GM23338 (cell line): ENCODE data around the gene DOLPP1. TPM values are rescaled to one million over a fixed set of nuclear protein-coding genes. Genes with fewer than 3 reads are reported as not detected.

Experiments
- ATAC-seq: fragments of 200-7000 bp; cut with Tn5 transposase; 3 replicates; pipeline ENCODE4 v1.9.1; 2020
- DNase-seq: peaks from one replicate; pipeline ENCODE4 v3.0.0-alpha.2; 2015; ENCODE audit warnings: low spot score
- H2AFZ ChIP-seq: fragments of 200-600 bp; sonication (generic); 2 replicates; pipeline ENCODE4 v1.8.0; 2016; ENCODE audit warnings: antibody characterized with exemption, mild to moderate bottlenecking, moderate library complexity
- H3F3A ChIP-seq: fragments of 200-600 bp; sonication (generic); replicated peaks from 2 replicates; pipeline ENCODE4 v1.8.0; 2017; ENCODE audit warnings: antibody characterized with exemption, mixed run types, low read depth
- H3K27ac ChIP-seq: fragments of 200-600 bp; sonication (generic); 2 replicates; pipeline ENCODE4 v1.6.1; 2016; ENCODE audit warnings: low read depth
- H3K27me3 ChIP-seq: fragments of 200-600 bp; sonication (generic); 2 replicates; pipeline ENCODE4 v1.8.0; 2016; ENCODE audit warnings: mild to moderate bottlenecking, mixed run types, moderate library complexity; ENCODE audit not compliant: insufficient read depth
- H3K36me3 ChIP-seq: fragments of 200-600 bp; sonication (generic); 2 replicates; pipeline ENCODE4 v1.8.0; 2016; ENCODE audit warnings: mild to moderate bottlenecking; ENCODE audit not compliant: insufficient read depth
- H3K4me1 ChIP-seq: fragments of 200-600 bp; sonication (generic); 2 replicates; pipeline ENCODE4 v1.8.0; 2016; ENCODE audit warnings: mild to moderate bottlenecking, moderate library complexity; ENCODE audit not compliant: insufficient read depth
- H3K4me2 ChIP-seq: fragments of 200-600 bp; sonication (generic); 2 replicates; pipeline ENCODE4 v1.7.1; 2017; ENCODE audit warnings: mixed run types
- H3K4me3 ChIP-seq: fragments of 200-600 bp; sonication (generic); 2 replicates; pipeline ENCODE4 v1.6.1; 2016; ENCODE audit warnings: mixed run types
- H3K79me2 ChIP-seq: fragments of 200-600 bp; sonication (generic); replicated peaks from 2 replicates; pipeline ENCODE4 v1.8.0; 2017; ENCODE audit warnings: mild to moderate bottlenecking; ENCODE audit not compliant: insufficient read depth
- H3K9me2 ChIP-seq: fragments of 200-600 bp; sonication (generic); 2 replicates; pipeline ENCODE4 v1.8.0; 2017; ENCODE audit not compliant: insufficient read depth
- H4K20me1 ChIP-seq: fragments of 200-600 bp; sonication (generic); replicated peaks from 2 replicates; pipeline ENCODE4 v1.8.0; 2017; ENCODE audit warnings: mild to moderate bottlenecking; ENCODE audit not compliant: insufficient read depth
- H3K27ac Mint-ChIP-seq: 2 replicates; pipeline ENCODE4 v1.8.0; 2020; ENCODE audit warnings: inconsistent platforms, mild to moderate bottlenecking, moderate library complexity, mixed read lengths
- H3K27me3 Mint-ChIP-seq: 3 replicates; pipeline ENCODE4 v1.8.0; 2022; ENCODE audit warnings: low read depth, mild to moderate bottlenecking, moderate library complexity, mixed read lengths, inconsistent platforms; ENCODE audit not compliant: insufficient read depth, poor library complexity
- H3K36me3 Mint-ChIP-seq: 3 replicates; pipeline ENCODE4 v1.8.0; 2021; ENCODE audit warnings: low read depth, mild to moderate bottlenecking, inconsistent platforms, moderate library complexity, mixed read lengths
- H3K4me1 Mint-ChIP-seq: 3 replicates; pipeline ENCODE4 v1.8.0; 2020; ENCODE audit warnings: mild to moderate bottlenecking, inconsistent platforms, mixed read lengths
- H3K4me3 Mint-ChIP-seq: 3 replicates; pipeline ENCODE4 v1.8.0; 2021; ENCODE audit warnings: moderate library complexity, mild to moderate bottlenecking, inconsistent platforms, mixed read lengths
- H3K9me3 Mint-ChIP-seq: 3 replicates; pipeline ENCODE4 v1.8.0; 2020; ENCODE audit warnings: moderate library complexity, mild to moderate bottlenecking, inconsistent platforms, mixed read lengths
- CREB1 ChIP-seq: fragments of 250-450 bp; sonication (Bioruptor Pico); IDR thresholded peaks from 2 replicates; pipeline ENCODE4 v1.5.0; 2020; ENCODE audit warnings: low read depth, mild to moderate bottlenecking, moderate library complexity
- EZH2 ChIP-seq: fragments of 200-600 bp; sonication (generic); IDR thresholded peaks from one replicate; pipeline ENCODE4 v1.8.0; 2017; ENCODE audit warnings: antibody characterized with exemption, mild to moderate bottlenecking, low read depth; ENCODE audit not compliant: unreplicated experiment
- EZH2phosphoT487 ChIP-seq: fragments of 200-600 bp; sonication (generic); IDR thresholded peaks from one replicate; pipeline ENCODE4 v1.8.1; 2018; ENCODE audit warnings: antibody characterized with exemption; ENCODE audit not compliant: unreplicated experiment
- JUNB ChIP-seq: IDR thresholded peaks from one replicate; pipeline ENCODE4 v1.6.1; 2016; ENCODE audit warnings: antibody characterized with exemption; ENCODE audit not compliant: unreplicated experiment
- NANOG ChIP-seq: IDR thresholded peaks from 2 replicates; pipeline ENCODE4 v1.6.1; 2016; ENCODE audit warnings: antibody characterized with exemption, borderline replicate concordance
- POLR2AphosphoS5 ChIP-seq: IDR thresholded peaks from 2 replicates; pipeline ENCODE4 v1.6.1; 2016; ENCODE audit warnings: antibody characterized with exemption, low read depth
- STAT1 ChIP-seq: IDR thresholded peaks from one replicate; pipeline ENCODE4 v1.6.1; 2016; ENCODE audit warnings: antibody characterized with exemption; ENCODE audit not compliant: unreplicated experiment
- ZNF114 ChIP-seq: fragments of 250-450 bp; sonication (Bioruptor Pico); IDR thresholded peaks from 2 replicates; pipeline ENCODE4 v1.5.0; 2020; ENCODE audit warnings: mild to moderate bottlenecking, moderate library complexity
- ZNF331 ChIP-seq: fragments of 250-450 bp; sonication (Bioruptor Pico); IDR thresholded peaks from 2 replicates; pipeline ENCODE4 v1.5.0; 2020; ENCODE audit warnings: low read depth, mild to moderate bottlenecking, moderate library complexity
- polyA plus RNA-seq: library from polyadenylated mRNA; unstranded; fragments of >200 nt; fragmentation: Nextera tagmentation; extraction: Ambion mirVana; gene quantifications from 2 replicates; pipeline ENCODE4 v1.2.1, GENCODE V29; 2016
- total RNA-seq: library from RNA; depleted of rRNA; stranded (reverse); fragments of >200 nt; shearing (Covaris generic); gene quantifications from 2 replicates; pipeline ENCODE4 v1.2.3, GENCODE V29; 2014
- TF ChIP-seq, protein P1 (sequence below): IDR thresholded peaks from one replicate; pipeline ENCODE4 v1.6.1; 2018; ENCODE audit warnings: antibody characterized with exemption; ENCODE audit not compliant: unreplicated experiment
- TF ChIP-seq, protein P2 (sequence below): fragments of 250-450 bp; sonication (Bioruptor Pico); IDR thresholded peaks from 2 replicates; pipeline ENCODE4 v1.5.0; 2020; ENCODE audit warnings: mild to moderate bottlenecking, moderate library complexity
- TF ChIP-seq, protein P3 (sequence below): IDR thresholded peaks from 2 replicates; pipeline ENCODE4 v1.6.1; 2016; ENCODE audit warnings: antibody characterized with exemption
- TF ChIP-seq, protein P4 (sequence below), 2 experiments: fragments of 200-600 bp in 1 of 2; sonication (generic) in 1 of 2; conservative IDR thresholded peaks; 2 replicates each; pipeline versions ENCODE4 v1.5.1 to v1.6.1; 2016 to 2017; ENCODE audit warnings: antibody characterized with exemption in 2 of 2, low read depth in 2 of 2, mild to moderate bottlenecking in 2 of 2, moderate library complexity in 1 of 2

DOLPP1 gene
- total and polyA plus RNA-seq, 2 experiments from 2014 or later: 23.3 to 31.9 TPM

DNA sequence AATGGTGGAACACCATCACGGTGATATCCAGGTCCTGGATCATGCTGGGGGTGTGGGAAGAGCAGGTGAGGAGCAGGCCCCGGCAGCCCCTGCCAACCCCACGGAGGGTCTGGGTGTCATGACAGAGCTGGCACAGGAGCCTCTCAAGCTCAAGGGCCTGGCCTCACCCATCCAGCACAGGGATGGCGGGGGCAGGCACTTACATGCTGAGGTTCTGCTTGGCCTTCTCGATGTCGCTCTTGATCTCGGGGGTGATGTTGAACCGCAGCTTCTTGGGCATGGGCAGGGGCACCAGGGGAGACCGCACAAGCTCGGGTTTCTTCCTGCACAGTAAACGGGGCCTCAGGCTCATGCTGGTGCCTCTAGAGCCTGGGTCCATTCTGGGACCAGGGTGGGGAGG lies 17.4 kb downstream of the DOLPP1 start:
- no peak overlapping the region for H3K4me3 ChIP-seq
- H3K9me3 Mint-ChIP-seq: no peaks in the 10 kb centered on the region

More for the DNA sequence above, 17.4 kb downstream of the DOLPP1 start:
- Histone ChIP-seq H3K27me3 (no peaks in the 10 kb centered on the region), H3K9me2 (no peaks in the 10 kb centered on the region), H3K4me1 (peaks cover 4% of the 10 kb centered on the region; the same call in 1 of the 2 replicates), H3K79me2 (no peaks in the 10 kb centered on the region), H4K20me1 (peaks cover 4% of the 10 kb centered on the region; the same call in 1 of the 2 replicates), H3F3A (no peaks in the 10 kb centered on the region), H3K4me2 (no peak overlapping the region), H3K36me3 (no peaks in the 10 kb centered on the region), H3K27ac (no peak overlapping the region), H2AFZ (no peak overlapping the region)
- H3K36me3 Mint-ChIP-seq: no peaks in the 10 kb centered on the region
- TF ChIP-seq, protein P1, sequence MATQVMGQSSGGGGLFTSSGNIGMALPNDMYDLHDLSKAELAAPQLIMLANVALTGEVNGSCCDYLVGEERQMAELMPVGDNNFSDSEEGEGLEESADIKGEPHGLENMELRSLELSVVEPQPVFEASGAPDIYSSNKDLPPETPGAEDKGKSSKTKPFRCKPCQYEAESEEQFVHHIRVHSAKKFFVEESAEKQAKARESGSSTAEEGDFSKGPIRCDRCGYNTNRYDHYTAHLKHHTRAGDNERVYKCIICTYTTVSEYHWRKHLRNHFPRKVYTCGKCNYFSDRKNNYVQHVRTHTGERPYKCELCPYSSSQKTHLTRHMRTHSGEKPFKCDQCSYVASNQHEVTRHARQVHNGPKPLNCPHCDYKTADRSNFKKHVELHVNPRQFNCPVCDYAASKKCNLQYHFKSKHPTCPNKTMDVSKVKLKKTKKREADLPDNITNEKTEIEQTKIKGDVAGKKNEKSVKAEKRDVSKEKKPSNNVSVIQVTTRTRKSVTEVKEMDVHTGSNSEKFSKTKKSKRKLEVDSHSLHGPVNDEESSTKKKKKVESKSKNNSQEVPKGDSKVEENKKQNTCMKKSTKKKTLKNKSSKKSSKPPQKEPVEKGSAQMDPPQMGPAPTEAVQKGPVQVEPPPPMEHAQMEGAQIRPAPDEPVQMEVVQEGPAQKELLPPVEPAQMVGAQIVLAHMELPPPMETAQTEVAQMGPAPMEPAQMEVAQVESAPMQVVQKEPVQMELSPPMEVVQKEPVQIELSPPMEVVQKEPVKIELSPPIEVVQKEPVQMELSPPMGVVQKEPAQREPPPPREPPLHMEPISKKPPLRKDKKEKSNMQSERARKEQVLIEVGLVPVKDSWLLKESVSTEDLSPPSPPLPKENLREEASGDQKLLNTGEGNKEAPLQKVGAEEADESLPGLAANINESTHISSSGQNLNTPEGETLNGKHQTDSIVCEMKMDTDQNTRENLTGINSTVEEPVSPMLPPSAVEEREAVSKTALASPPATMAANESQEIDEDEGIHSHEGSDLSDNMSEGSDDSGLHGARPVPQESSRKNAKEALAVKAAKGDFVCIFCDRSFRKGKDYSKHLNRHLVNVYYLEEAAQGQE: no peak
- TF ChIP-seq STAT1 (no peak), EZH2phosphoT487 (no peak), NANOG (no peak), JUNB (no peak), EZH2 (no peak), CREB1 (no peak), POLR2AphosphoS5 (no peak), ZNF114 (CRISPR knock-in tag) (no peak), ZNF331 (no peak)
- TF ChIP-seq, protein P2, sequence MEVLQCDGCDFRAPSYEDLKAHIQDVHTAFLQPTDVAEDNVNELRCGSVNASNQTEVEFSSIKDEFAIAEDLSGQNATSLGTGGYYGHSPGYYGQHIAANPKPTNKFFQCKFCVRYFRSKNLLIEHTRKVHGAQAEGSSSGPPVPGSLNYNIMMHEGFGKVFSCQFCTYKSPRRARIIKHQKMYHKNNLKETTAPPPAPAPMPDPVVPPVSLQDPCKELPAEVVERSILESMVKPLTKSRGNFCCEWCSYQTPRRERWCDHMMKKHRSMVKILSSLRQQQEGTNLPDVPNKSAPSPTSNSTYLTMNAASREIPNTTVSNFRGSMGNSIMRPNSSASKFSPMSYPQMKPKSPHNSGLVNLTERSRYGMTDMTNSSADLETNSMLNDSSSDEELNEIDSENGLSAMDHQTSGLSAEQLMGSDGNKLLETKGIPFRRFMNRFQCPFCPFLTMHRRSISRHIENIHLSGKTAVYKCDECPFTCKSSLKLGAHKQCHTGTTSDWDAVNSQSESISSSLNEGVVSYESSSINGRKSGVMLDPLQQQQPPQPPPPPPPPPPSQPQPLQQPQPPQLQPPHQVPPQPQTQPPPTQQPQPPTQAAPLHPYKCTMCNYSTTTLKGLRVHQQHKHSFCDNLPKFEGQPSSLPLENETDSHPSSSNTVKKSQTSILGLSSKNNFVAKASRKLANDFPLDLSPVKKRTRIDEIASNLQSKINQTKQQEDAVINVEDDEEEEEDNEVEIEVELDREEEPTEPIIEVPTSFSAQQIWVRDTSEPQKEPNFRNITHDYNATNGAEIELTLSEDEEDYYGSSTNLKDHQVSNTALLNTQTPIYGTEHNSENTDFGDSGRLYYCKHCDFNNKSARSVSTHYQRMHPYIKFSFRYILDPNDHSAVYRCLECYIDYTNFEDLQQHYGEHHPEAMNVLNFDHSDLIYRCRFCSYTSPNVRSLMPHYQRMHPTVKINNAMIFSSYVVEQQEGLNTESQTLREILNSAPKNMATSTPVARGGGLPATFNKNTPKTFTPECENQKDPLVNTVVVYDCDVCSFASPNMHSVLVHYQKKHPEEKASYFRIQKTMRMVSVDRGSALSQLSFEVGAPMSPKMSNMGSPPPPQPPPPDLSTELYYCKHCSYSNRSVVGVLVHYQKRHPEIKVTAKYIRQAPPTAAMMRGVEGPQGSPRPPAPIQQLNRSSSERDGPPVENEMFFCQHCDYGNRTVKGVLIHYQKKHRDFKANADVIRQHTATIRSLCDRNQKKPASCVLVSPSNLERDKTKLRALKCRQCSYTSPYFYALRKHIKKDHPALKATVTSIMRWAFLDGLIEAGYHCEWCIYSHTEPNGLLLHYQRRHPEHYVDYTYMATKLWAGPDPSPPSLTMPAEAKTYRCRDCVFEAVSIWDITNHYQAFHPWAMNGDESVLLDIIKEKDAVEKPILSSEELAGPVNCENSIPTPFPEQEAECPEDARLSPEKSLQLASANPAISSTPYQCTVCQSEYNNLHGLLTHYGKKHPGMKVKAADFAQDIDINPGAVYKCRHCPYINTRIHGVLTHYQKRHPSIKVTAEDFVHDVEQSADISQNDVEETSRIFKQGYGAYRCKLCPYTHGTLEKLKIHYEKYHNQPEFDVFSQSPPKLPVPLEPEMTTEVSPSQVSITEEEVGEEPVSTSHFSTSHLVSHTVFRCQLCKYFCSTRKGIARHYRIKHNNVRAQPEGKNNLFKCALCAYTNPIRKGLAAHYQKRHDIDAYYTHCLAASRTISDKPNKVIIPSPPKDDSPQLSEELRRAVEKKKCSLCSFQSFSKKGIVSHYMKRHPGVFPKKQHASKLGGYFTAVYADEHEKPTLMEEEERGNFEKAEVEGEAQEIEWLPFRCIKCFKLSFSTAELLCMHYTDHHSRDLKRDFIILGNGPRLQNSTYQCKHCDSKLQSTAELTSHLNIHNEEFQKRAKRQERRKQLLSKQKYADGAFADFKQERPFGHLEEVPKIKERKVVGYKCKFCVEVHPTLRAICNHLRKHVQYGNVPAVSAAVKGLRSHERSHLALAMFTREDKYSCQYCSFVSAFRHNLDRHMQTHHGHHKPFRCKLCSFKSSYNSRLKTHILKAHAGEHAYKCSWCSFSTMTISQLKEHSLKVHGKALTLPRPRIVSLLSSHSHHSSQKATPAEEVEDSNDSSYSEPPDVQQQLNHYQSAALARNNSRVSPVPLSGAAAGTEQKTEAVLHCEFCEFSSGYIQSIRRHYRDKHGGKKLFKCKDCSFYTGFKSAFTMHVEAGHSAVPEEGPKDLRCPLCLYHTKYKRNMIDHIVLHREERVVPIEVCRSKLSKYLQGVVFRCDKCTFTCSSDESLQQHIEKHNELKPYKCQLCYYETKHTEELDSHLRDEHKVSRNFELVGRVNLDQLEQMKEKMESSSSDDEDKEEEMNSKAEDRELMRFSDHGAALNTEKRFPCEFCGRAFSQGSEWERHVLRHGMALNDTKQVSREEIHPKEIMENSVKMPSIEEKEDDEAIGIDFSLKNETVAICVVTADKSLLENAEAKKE (CRISPR knock-in tag): no peak
- TF ChIP-seq, protein P3, sequence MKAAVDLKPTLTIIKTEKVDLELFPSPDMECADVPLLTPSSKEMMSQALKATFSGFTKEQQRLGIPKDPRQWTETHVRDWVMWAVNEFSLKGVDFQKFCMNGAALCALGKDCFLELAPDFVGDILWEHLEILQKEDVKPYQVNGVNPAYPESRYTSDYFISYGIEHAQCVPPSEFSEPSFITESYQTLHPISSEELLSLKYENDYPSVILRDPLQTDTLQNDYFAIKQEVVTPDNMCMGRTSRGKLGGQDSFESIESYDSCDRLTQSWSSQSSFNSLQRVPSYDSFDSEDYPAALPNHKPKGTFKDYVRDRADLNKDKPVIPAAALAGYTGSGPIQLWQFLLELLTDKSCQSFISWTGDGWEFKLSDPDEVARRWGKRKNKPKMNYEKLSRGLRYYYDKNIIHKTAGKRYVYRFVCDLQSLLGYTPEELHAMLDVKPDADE: no peak
- TF ChIP-seq, protein P4, sequence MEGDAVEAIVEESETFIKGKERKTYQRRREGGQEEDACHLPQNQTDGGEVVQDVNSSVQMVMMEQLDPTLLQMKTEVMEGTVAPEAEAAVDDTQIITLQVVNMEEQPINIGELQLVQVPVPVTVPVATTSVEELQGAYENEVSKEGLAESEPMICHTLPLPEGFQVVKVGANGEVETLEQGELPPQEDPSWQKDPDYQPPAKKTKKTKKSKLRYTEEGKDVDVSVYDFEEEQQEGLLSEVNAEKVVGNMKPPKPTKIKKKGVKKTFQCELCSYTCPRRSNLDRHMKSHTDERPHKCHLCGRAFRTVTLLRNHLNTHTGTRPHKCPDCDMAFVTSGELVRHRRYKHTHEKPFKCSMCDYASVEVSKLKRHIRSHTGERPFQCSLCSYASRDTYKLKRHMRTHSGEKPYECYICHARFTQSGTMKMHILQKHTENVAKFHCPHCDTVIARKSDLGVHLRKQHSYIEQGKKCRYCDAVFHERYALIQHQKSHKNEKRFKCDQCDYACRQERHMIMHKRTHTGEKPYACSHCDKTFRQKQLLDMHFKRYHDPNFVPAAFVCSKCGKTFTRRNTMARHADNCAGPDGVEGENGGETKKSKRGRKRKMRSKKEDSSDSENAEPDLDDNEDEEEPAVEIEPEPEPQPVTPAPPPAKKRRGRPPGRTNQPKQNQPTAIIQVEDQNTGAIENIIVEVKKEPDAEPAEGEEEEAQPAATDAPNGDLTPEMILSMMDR (conservative IDR thresholded peaks at IDR 0.05; ENCODE audit: low read depth in 2 of 2): no peak
- ATAC-seq: no peak
- H3K4me3 Mint-ChIP-seq: no peak overlapping the region
- no peak overlapping the region for H3K27ac Mint-ChIP-seq
- peaks cover 16% of the 10 kb centered on the region for H3K27me3 Mint-ChIP-seq
- no peak for DNase-seq
- peaks cover 6% of the 10 kb centered on the region for H3K4me1 Mint-ChIP-seq
